HG03354 (cell line): ENCODE measurements around the gene AOC1.

ENCODE experiments used
- ATAC-seq: cut with Tn5 transposase; IDR thresholded peaks from one replicate; pipeline ENCODE4 v1.9.1; 2021; ENCODE audit warnings: mild to moderate bottlenecking; ENCODE audit not compliant: unreplicated experiment, poor library complexity, severe bottlenecking

Gene AOC1

DNA sequence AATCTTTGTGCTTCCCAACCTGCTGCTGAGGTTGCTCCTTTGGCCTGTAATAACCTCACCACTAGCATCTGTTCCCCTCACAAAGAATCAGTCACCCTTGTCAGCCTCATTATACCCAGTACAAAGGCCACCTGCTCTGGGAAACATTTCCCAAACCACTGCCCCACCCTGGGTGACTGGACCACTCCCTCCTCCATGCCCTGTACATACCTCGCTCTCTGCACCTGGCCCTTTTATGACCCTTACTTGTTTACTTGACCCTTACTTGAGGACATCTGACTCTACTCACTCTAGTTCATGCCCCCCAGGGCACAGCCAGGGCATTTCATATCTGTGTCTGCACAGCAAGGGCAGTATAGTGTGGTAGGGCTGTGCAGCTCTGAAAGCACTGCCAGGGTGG, 21.4 kb upstream of the AOC1 start:
- ATAC-seq: no peak

DNA sequence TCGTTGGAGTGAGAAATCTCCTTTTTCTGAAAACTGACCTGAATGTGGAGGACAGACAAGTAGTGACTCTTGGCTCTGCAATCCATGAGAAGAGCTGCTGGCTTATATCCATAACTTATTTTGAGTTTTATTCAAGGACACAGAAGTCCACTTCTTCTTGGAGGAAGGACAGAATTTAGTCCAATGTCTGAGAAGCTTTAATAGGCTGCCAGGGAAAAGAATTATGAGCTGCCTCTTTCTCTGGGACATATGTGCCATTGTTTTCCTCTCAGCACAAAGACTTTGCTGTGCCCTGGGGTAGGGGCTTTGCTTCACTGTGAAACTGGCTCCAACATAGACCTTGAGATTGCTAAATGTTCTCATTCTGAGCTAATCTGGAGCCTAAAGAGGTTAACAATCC, 20.5 kb upstream of the AOC1 start:
- no peak for ATAC-seq

DNA sequence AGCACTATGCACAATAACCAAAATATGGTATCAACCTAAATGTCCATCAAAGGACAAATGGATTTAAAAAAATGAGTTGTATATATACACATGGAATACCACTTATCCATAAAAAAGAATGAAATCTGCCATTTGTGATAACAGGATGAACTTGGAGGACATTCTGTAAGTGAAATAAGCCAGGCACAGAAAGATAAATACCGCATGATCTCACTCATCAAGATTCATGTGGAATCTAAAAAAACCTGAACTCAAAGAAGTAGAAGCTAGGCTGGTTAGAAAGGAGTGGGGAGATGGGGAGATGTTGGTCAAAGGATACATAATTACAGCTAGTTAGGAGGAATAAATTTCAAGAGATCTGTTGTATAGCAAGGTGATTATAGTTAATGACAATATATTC, 17.3 kb upstream of the AOC1 start:
- no peak for ATAC-seq

DNA sequence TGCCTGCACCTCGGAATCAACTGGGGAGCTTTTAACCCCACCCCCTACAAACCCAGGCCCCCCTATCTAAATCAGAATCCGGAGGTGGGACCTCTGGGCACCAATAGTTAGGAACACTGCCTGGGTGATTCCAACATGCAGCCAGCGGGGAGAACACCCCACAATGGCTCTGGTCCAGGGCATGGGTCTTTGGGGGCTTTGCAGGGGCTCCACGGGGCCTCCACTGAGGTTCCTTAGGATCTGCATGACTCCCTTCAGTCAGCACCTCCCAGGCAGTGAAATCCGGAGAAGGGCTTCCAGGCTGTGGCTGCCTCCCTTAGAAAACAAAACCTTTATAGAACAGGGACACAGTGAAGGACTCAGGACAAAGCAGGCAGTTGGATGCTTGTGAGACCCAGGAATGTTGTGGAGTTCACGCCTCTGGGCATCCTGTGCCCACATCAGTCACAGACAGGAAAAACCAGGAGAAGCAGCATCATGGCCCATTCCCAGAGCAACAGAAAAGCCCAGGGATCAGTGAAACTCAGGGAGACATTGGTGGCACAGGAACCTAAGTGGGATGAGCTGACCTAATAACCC, 16.5 kb upstream of the AOC1 start:
- no peak for ATAC-seq

DNA sequence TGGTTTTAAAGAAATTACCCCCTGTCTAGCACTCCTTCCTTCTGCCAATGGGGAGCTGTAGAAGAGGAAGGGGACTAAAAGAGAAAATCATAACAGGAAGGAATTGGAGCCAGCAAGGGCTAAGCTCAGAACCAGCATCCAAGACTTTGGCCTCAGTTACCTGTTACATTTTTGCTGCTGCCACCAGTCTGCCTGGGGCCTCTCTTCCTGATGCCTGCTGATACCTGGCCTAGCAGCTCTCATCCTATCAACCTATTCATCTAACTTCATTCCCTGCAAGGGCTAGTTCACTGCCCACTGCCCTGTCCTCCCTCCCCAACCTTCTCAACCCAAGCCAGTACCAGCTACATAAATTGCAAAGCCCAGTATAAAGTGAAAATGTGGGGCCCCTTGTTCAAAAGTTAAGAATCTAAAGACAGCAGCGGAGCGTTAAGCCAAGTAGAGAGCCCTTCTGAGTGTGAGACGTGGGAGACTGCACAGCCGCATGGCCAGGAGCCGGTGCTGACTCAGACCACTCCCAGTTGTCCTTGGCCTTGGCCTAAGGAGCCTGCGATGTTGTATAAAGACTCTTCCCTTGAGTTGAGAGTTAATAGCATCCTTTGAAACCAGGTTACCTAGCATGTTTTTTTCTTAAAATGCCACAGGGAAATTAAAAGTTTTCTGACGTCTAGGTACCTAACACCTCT, 13.2 kb upstream of the AOC1 start:
- no peak for ATAC-seq

DNA sequence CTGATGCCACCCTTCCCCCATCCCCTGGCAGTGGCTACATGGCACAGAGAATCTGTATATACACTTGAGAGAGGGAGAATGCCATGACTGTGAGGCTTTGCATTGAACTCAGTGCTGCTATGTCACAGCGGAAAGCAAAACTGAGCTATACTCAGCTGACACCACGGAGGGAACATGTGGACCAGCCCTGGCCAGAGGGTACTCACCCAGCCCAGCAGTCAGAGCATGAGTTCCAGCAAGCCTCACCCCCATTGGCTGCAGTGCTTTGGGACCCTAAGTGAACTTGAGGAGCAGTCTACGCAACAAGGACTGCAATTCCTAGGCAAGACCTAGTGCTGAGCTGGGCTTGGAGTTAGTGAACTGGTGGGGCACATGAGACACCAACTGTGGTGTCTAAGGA, 10.3 kb upstream of the AOC1 start:
- no peak for ATAC-seq

DNA sequence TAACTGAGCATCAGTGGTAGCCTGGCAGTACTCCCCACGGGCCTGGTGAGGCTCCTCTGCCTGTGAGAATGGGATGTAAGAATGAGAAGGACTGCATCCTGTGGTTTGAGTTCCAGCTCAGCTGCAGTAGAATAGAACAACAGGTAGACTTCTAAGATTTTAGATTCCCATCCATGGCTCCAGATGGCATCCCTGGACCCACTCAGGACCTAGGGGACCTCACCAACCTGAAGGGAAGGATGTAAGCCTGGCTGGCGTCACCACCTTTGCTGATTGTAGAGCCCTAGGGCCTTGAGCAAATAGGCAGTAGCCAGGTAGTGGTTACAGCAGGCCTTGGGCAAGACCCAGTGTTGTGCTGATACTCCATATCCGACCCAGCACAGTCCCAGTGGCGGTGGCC, 9.6 kb upstream of the AOC1 start:
- ATAC-seq: no peak

DNA sequence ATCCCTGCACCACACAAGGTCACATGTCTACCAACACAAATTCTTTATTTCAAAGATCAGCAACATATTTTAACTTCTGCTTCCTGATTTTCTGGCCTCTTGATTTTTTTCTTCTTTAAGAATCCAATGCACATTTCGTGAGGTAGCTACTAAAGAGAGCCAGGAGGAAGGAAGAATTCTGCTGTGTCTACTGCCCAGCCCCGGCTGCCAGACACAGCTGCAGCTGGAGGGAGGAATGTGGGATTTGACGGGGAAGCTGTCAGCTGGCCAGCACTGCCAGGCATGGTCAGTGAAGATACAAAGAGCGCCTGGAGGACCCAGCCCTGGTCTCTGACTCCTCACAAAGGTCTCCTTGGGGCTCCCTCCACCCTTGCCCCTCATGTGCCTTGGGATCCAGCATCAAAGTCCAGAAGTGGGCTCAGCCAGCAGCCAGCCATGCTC, 6.9 kb upstream of the AOC1 start:
- no peak for ATAC-seq

DNA sequence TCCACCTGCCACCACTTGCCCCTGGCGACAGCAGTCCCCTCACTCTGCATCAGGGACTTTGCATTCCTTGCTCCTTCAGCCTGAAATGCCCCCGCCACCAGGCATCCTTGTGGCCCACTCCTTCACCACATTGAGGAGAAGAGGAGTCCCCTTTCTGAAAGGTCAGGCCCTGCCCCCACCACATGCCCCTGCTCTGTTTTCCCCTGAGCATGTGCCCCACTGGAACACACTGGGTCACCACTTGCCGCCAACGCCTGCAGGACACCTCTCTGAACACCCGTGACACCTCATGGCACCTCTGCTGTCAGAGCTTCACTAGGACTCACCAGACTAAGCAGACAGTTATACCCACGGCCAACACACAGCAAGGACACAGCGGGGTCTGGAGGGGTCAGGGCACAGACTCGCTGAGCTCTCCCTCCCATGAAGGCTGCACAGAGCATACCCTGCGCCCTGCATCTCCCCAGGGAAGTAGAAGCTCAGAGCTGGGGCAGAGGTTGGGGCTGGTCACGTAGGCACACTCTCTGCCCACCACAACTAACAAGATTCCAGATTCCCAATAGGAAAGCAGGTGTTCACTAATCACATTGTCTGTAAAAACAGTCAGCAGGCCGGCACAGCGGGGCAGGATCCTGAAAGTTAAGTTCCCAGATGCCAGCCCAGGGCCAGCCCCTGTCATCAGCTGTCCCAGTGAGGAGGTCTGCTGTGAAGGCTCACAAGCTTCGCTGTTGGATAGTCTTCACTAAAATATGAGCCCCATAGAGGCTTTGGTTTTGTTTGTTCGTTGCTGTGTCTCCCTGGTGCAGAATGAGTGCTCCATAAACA, 5.8 kb upstream of the AOC1 start:
- ATAC-seq: no peak

DNA sequence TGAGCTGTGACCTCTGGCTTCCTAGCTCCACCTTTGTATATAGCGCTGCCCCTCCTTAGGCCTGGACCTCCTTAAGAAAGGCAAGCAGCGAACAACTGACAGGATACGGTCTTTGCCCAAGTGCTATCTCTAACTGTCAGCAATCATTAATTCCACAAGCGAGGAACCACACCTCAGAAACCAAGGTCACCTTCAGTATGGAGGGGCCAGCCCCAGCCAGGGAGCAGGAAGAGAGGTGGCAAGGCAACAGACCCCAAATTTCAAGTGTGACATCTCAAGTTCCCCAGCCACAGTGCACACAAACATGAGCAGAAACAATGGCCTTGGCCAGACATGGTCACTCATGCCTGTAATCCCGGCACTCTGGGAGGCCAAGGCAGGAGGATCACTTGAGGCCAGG, 4.8 kb upstream of the AOC1 start:
- no peak for ATAC-seq

DNA sequence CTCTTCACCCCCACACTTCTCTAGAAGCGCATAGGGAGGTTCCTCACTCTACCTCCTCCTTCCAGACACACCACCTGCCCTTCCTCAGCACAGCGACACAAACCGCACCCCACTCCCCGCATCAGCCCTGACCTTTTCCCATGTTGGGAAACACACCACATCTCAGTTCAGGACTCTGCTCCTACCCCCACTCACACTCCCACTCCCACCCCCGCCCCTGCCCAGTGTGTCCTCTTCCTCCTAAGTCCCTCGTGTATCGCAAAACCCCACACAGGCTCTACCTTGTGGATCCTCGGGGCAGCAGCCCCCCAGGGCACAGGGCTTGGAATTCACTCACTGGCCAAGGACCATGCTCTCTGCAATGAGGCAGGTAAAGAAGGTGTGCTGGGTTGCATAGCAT, 4.2 kb upstream of the AOC1 start:
- ATAC-seq: no peak

DNA sequence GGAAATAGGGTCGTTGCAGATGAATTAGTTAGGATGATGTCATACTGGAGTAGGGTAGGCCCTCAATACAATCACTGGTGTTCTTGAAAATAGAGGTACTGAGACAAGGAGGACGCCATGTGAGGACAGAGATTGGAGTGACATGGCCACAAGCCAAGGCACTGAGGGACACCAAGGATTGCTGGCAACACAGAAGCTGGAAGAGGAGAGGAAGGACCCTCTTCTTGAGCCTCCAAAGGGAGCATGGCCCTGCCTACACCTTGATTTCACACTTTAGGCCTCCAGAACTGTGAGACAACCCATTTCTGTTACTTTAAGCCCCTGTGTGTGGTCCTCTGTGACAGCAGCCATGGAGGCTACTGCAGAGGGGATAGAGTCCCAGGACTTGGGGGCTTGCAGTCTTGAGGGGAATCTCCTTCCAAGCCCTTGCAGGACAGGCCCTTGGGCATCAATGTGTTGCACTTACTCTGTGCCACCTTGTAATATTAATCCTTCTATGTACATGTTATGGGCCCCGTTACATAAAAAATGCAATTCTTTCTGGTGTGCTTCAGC, 3.7 kb upstream of the AOC1 start:
- ATAC-seq: no peak

DNA sequence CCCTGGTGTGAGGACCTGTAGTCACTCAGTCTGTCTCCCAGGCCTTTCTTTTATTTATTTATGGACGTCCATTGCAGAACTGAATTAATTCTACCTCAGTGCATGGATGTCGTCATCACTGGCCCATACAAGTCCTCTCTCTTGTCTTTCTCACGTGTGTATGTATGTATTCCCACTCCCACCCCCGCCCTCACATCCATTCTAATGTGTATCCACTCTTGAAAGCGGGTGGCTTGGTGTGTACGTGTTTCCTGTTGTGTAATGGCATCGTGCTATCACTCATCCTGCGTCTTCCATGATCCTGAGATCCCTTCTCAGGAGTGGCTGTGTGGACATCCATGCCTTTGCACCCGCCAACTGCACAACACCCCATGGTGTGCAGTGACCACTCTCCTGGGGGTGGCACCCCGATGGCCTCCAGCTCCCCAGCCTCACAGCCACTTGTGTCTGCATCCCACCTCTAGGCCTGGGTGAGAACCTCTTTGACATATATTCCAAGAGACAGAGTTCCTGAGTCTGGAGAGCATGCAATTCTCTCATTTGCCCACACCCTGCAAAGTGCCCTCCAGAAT, 3.0 kb upstream of the AOC1 start:
- no peak for ATAC-seq

DNA sequence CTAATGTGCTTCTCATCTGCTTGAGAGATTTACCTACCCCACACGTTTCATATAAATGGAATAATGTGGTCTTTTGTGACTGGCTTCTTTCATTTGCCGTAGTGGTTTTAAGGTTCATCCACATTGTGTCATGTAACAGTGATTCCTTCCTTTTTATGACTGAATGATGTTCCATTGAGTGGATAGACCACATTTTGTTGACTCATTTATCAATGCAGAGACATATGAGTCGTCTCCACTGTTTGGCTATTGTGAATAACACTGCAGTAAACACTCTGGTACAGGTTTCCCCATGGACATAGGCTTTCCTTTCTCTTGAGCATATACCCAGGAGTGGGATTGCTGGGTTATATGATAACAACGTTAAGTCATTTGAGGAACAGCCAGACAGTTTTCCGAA, 2.0 kb upstream of the AOC1 start:
- no peak for ATAC-seq

DNA sequence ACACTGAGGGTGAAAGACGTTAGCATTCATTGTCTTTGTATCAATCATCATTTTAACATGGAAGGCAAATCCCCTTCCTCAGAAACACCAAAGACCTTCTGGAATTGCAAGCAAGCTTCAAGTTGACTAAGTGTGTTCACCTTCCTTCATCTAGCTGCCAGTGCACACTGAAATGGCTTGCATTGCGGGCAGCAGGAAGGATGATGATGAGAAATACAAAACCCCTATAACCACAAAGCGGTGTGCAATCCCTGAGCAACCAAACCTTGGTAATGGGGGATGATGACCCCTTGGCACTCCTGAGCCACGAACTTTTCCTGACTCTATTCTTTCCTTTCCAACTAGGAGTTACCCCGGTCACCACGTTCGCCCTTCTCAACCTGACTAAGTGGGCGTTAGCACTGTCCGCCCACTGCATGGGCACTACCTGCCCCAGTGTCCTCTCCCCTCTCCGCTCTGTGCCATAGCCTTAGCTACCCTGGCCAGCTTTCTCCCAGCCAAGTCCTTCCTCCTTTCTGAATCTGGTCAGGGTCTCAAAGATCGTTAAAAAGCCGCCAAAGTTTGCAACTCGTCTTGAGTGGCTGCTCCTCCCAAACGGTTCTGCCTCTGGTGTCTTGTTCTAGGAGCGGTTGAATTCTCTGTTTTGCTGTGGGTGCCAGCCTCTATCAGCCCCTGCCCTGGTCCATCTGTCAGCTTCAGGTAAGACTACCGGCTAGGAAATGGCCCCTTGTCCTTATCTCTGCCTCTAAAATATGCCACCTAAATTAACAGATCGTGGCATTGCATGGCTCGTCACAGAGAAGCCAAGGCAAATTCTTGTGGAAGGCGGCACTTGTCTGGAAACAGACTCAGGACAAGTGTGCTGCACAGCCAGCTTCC, 586 bp upstream of the AOC1 start:
- no peak for ATAC-seq

DNA sequence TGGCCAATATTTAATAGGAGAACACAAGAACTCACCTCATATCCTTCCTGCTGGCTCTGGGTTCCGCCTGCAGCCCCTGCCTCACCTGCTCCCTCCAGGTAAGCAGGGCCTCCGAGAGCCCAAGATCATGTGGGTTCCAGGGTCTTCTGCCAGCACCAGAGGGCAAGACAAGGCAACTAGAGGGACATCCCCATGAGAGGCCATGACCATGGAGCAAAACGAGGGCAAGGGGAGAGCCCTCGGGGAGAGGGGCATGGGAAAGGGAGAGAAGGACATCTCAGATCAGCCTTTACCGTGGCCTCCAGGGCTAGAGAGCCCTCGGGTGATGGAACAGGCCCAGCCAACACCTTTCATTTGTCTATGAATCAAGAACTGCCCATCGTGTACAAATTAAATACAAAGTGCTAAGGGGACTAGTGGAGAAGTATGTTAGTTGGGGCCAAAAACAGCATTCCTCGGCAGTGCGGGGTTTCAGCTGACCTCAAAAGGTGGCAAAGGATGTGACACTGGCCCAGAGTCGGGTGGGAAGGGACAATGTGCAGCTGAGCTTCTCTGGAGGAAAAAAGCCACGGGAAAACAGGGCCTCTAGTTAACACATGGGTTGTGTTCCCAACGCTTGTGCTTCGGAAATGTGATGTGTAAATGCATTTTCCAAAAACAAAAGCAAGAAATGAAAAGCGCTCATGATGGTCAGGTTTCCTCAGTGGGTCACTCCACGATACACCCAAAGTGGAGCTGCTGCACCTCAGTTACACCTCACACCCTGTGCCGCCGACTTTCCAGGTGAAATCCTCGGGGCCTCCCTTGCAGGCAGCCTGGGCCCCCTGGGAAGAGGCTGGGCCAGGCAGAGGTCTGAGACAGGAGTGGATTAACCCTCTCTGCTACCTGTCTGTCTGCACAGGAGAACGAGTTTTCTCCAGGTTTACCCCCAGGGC, 2.0 kb downstream of the AOC1 start:
- ATAC-seq: no peak

DNA sequence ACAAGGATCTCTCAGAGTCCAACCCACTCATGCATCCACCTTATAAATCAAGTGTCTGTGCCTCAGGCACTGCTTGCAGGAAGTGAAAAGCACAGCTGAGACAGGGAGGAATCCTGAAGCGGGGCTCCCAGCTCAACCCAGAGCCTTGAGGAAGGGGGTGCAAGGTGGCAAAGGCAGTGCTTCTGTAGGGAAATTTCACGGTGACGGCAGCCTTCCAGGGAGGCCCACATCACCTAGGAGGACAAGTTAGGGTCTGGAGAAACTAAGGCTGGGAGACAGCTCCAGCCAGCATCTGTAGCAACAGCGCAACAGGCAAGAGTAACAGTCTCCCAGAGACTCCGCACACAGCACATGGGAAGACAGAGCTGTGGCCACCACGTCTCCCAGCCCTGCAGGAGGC, 2.7 kb downstream of the AOC1 start:
- no peak for ATAC-seq

DNA sequence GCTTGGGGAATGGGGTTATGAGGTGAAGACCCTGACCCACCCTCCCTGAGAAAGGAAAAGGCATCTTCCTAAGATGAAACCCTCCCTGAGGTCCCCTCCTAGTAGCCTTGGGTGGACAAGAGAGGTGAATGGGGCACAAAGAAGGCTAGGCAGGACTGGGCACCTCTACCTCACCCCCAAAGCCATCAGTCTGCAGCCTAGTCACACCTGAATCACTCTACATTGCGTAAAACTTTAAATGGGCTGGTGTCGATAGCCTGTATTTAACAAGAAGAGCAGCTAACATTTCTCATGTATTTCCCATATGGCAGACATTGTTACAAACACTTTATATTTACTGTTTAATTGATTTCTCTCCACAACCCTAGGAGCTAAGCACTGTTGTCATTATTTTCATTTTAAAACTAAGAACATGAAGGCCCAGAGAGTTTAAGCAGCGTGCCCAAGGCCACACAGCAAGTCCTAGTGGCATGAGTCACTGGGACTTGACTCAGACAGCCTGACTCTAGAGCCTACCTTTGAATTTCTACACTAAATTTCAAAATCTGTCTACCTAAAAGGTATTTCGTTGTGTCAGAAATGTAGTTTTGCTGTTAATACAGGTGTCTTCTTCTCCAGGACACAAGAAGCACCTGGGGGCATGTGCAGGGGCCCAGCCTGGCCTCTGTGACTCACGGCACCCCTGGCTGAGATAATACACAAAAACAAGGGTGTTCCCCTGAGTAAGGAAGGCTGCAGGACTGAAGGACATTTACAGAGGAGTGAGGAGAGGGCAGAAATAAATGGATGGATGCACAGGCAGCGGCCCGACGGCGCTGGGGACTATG, 3.4 kb downstream of the AOC1 start:
- ATAC-seq: no peak
